ENCODE results near the gene ALAS2. TPM values are rescaled to one million over a fixed set of nuclear protein-coding genes. Genes with fewer than 3 reads are reported as not detected.
"Not testable (repeated sequence)": the region's sequence is repeated elsewhere in the genome, so short reads cannot be mapped to it uniquely, and the experiment has no call there.

Gene ALAS2
- total RNA-seq, 1 donor from 2014 or later, result not detected

DNA sequence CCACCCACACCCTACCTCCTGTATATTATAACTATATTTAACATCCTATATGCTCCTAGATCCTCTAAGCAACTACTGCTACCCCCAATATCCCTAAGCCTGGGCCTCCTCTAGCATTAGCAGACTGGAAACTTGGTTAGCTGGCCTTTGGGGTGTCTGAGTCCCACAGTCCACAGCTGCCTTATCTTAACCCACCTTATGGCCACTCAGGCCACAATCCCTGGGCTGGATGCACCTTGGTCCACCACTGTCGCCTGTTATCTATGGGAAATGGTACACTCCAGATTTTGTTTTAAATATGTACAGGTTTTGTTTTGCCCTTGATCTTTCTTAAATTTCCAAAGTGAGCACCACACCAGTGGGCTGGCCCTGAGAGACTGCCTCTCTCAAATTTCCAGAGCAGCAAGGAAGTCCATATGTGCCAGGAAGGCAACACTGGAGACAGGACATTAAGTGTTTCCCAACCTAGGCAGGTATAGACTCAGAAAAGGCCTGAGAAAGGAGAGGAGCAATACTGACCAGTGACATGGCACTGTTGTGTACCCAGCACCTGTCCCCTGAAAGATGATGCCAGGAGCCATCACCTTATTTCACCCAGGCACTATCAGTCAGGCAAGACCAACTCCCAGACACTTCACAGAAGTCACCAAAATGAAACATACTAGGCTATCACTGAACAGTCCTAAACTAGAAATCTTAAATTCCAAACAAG lies 37.7 kb downstream of the ALAS2 start:
- no peak overlapping the region for H3K27ac Mint-ChIP-seq
- no peak overlapping the region for H3K4me3 ChIP-seq
- H4K20me1 ChIP-seq (ENCODE audit: low read depth), result no peaks in the 10 kb centered on the region
- H3K36me3 Mint-ChIP-seq, result no peaks in the 10 kb centered on the region
- no peaks in the 10 kb centered on the region for H3K4me1 Mint-ChIP-seq
- no peaks in the 10 kb centered on the region for H3K4me1 ChIP-seq
- DNase-seq (ENCODE audit: low spot score), result no peak
- no peaks in the 10 kb centered on the region for H3K79me2 ChIP-seq (ENCODE audit: low read depth)
- peaks cover 2% of the 10 kb centered on the region for H3K27me3 Mint-ChIP-seq (ENCODE audit: insufficient read depth, low read depth)
- H3K27ac ChIP-seq, result no peak overlapping the region
- no peaks in the 10 kb centered on the region for H3F3A ChIP-seq (ENCODE audit: low read depth)
- H3K27me3 ChIP-seq, result no peaks in the 10 kb centered on the region
- H3K9me3 ChIP-seq (ENCODE audit: low read depth), result no peaks in the 10 kb centered on the region
- no peak overlapping the region for H3K9ac ChIP-seq
- no peaks in the 10 kb centered on the region for H3K36me3 ChIP-seq
- H3K9me3 Mint-ChIP-seq, result peaks cover 3% of the 10 kb centered on the region
- H2AFZ ChIP-seq (replicated peaks), result no peak overlapping the region
- no peak overlapping the region for H3K4me2 ChIP-seq
- H3K4me3 Mint-ChIP-seq, result no peak overlapping the region
- TF ChIP-seq EZH2phosphoT487 (IDR thresholded peaks at IDR 0.05), result no peak
- TF ChIP-seq, protein P1, sequence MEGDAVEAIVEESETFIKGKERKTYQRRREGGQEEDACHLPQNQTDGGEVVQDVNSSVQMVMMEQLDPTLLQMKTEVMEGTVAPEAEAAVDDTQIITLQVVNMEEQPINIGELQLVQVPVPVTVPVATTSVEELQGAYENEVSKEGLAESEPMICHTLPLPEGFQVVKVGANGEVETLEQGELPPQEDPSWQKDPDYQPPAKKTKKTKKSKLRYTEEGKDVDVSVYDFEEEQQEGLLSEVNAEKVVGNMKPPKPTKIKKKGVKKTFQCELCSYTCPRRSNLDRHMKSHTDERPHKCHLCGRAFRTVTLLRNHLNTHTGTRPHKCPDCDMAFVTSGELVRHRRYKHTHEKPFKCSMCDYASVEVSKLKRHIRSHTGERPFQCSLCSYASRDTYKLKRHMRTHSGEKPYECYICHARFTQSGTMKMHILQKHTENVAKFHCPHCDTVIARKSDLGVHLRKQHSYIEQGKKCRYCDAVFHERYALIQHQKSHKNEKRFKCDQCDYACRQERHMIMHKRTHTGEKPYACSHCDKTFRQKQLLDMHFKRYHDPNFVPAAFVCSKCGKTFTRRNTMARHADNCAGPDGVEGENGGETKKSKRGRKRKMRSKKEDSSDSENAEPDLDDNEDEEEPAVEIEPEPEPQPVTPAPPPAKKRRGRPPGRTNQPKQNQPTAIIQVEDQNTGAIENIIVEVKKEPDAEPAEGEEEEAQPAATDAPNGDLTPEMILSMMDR (IDR thresholded peaks at IDR 0.05), result no peak
- TF ChIP-seq EZH2 (IDR thresholded peaks at IDR 0.05), result no peak

DNA sequence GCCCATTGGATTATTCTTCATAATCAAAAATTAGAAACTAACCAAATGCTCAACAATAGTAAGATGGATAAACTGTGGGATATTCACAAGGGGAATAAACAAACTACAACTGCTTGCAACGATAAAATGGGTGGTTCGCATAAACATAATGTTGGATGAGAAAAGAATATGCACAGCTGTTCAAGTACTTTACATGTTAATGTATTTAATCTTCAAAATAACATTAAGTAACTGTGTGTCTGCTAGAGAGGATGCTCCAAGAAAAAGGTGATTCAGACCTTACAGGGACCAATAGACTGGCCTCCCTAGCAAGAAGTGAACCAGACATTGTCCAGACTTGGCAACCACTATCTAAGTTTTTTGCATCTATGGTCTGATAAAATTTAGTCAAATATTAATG lies 39.1 kb downstream of the ALAS2 start:
- no peaks in the 10 kb centered on the region for H3K4me1 Mint-ChIP-seq
- H3K4me3 Mint-ChIP-seq, result no peak overlapping the region
- H3K4me1 ChIP-seq, result no peaks in the 10 kb centered on the region
- no peaks in the 10 kb centered on the region for H3F3A ChIP-seq (ENCODE audit: low read depth)
- peaks cover 3% of the 10 kb centered on the region for H3K9me3 Mint-ChIP-seq
- H3K36me3 Mint-ChIP-seq, result no peaks in the 10 kb centered on the region
- DNase-seq (ENCODE audit: low spot score), result no peak
- no peak overlapping the region for H3K27ac Mint-ChIP-seq
- H3K4me2 ChIP-seq, result no peak overlapping the region
- no peaks in the 10 kb centered on the region for H3K79me2 ChIP-seq (ENCODE audit: low read depth)
- H3K9me3 ChIP-seq (ENCODE audit: low read depth), result no peaks in the 10 kb centered on the region
- no peak overlapping the region for H2AFZ ChIP-seq (replicated peaks)
- TF ChIP-seq EZH2 (IDR thresholded peaks at IDR 0.05), result no peak
- H4K20me1 ChIP-seq (ENCODE audit: low read depth), result no peaks in the 10 kb centered on the region
- no peaks in the 10 kb centered on the region for H3K27me3 ChIP-seq
- H3K4me3 ChIP-seq, result no peak overlapping the region
- peaks cover 2% of the 10 kb centered on the region for H3K27me3 Mint-ChIP-seq (ENCODE audit: insufficient read depth, low read depth)
- no peak overlapping the region for H3K27ac ChIP-seq
- no peaks in the 10 kb centered on the region for H3K36me3 ChIP-seq
- H3K9ac ChIP-seq, result no peak overlapping the region

GRCh38 chrX:54983306-54983705 lies 47.5 kb downstream of the ALAS2 start:
- H4K20me1 ChIP-seq (ENCODE audit: low read depth); H3K27me3 ChIP-seq; H3K4me1 ChIP-seq; DNase-seq (ENCODE audit: low spot score); H3K27ac Mint-ChIP-seq; H3K79me2 ChIP-seq (ENCODE audit: low read depth); H3K4me3 Mint-ChIP-seq; H3K9me3 ChIP-seq (ENCODE audit: low read depth); H3K4me3 ChIP-seq; H2AFZ ChIP-seq (replicated peaks); H3K4me1 Mint-ChIP-seq; H3K36me3 ChIP-seq; H3K9me3 Mint-ChIP-seq; H3F3A ChIP-seq (ENCODE audit: low read depth); H3K27ac ChIP-seq; H3K27me3 Mint-ChIP-seq (ENCODE audit: insufficient read depth, low read depth); H3K4me2 ChIP-seq; H3K36me3 Mint-ChIP-seq; H3K9ac ChIP-seq: not testable (repeated sequence)

- Histone ChIP-seq H3K79me2 (ENCODE audit: low read depth) (no peaks in the 10 kb centered on the region), H3F3A (ENCODE audit: low read depth) (no peaks in the 10 kb centered on the region), H3K9ac (no peak overlapping the region), H2AFZ (replicated peaks) (no peak overlapping the region), H3K27ac (no peak overlapping the region), H3K4me3 (no peak overlapping the region), H3K9me3 (ENCODE audit: low read depth) (peaks cover 7% of the 10 kb centered on the region), H4K20me1 (ENCODE audit: low read depth) (no peaks in the 10 kb centered on the region), H3K4me2 (no peak overlapping the region), H3K36me3 (no peaks in the 10 kb centered on the region), H3K27me3 (no peaks in the 10 kb centered on the region), H3K4me1 (no peaks in the 10 kb centered on the region)
- H3K27ac Mint-ChIP-seq, result no peak overlapping the region
- no peaks in the 10 kb centered on the region for H3K9me3 Mint-ChIP-seq
- DNase-seq (ENCODE audit: low spot score), result no peak
- H3K36me3 Mint-ChIP-seq, result no peaks in the 10 kb centered on the region
- no peaks in the 10 kb centered on the region for H3K4me1 Mint-ChIP-seq
- H3K4me3 Mint-ChIP-seq, result no peak overlapping the region
- TF ChIP-seq, protein P1 (IDR thresholded peaks at IDR 0.05), result no peak
- TF ChIP-seq EZH2 (IDR thresholded peaks at IDR 0.05) (no peak), EZH2phosphoT487 (IDR thresholded peaks at IDR 0.05) (no peak)
- no peaks in the 10 kb centered on the region for H3K27me3 Mint-ChIP-seq (ENCODE audit: insufficient read depth, low read depth)
Observed at GRCh38 chrX:54980334-54980733, 50.4 kb downstream of the ALAS2 start.

All from neural progenitor cell (in vitro differentiated cells).